ENCODE measurements around the gene AKT3.
"Not testable (repeated sequence)": the region's sequence is repeated elsewhere in the genome, so short reads cannot be mapped to it uniquely, and the experiment has no call there.

Gene AKT3

DNA sequence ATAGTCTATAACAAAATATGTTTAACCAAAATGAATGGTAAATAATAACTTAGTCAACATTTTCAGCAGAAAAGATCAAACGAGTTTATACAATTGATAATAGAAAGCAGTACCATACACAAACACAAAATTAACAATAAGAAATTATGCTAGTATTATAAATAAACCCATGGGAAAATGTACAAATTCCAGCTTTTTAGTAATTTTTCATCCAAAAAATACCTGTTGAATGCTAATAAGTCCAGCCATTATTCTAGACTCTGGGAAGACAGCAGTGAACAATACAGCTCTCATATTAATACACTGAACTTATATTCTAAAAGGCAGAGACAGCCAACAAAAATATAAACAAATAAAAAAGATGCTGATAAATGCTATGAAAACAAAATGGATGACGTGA is 66.3 kb downstream of the AKT3 start:
- DNase-seq (ENCODE audit: low spot score), result no peak

- DNase-seq (ENCODE audit: low spot score), result not testable (repeated sequence)
These were observed 77.5 kb downstream of the AKT3 start for GRCh38 chr1:243772361-243773050.

GRCh38 chr1:243770860-243771259 is 79.2 kb downstream of the AKT3 start:
- DNase-seq (ENCODE audit: low spot score), result no peak

DNA sequence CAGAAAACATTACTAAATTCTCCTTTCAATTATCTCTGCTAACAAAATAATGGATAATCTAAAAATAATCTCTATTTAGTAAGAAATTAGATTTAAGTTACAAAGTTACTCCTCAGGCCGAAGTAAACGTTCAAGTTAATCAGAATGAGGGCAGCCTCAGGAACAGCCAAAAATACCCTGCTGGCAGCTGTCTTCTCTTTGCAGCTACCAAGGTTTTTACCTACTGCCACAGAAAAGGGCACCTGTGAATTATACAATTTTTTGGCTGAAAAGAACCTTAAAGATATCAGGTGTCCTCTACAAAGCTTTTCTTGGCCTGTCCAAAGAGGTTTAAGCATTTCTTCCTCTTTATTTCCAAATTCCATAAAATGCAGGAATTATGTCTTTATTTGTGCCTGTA is 84.4 kb downstream of the AKT3 start:
- no peak for DNase-seq (ENCODE audit: low spot score)

- no peak for DNase-seq (ENCODE audit: low spot score)
These were observed 86.2 kb downstream of the AKT3 start for GRCh38 chr1:243763806-243764205.

DNA sequence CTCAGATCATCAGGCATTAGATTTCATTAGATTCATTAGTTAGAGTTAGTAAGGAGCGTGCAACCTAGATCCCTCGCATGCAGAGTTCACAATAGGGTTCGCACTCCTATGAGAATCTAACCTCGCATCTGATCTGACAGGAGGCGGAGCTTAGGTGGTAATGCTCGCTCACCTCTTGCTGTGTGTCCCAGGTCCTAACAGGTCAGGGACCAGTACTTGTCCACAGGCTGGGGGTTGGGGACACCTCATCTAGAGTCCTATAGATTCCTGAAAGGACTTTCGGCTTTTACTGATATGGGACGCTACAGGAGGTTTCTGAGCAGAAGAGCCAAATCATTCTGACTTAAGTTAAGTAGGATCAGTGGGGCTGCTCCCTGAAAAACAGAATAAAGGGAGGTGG is 91.4 kb downstream of the AKT3 start:
- DNase-seq (ENCODE audit: low spot score), result no peak

DNA sequence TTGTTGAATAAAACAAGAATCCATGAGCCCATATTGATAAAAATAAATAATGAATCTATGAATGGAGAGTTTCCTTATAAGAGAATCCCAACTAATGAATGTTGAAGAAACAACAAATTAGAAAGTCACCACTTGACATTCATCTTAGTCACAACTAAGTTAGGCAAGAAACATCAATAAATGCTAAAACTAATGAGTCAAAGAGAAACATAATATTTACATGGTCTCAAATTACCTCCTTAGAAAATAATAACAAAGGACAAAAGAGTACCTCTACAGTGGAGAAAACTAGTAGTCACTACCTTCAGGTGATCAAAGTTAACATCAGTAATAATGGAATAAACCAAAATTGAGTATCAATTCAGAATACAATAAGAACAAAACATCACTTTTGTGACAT is 93.5 kb downstream of the AKT3 start:
- DNase-seq (ENCODE audit: low spot score), result no peak

- DNase-seq (ENCODE audit: low spot score), result no peak
These were observed 95.7 kb downstream of the AKT3 start for GRCh38 chr1:243754348-243754747.

DNA sequence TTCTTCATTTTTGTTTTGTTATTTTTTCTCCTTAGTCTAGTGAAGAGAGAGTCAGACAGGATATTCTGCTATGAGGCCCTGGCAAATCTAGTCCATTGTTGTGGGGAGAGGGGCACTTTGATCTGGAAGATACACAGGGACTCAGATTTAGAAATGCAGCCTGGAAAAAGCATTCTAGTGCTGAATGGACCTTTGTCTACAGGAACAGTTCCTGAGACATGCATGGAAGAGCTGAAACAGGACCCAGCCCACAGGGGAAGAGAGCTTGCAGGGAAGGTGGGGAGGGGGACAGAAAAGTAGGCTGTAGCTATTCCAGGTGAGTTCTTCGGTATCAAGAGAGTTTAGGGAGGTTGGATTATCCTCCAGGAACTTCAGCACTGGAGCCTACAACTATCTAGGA is 98.5 kb downstream of the AKT3 start:
- DNase-seq (ENCODE audit: low spot score), result no peak

- DNase-seq (ENCODE audit: low spot score), result peak; percentile 44
These were observed 101.2 kb downstream of the AKT3 start for GRCh38 chr1:243748706-243749283.

DNA sequence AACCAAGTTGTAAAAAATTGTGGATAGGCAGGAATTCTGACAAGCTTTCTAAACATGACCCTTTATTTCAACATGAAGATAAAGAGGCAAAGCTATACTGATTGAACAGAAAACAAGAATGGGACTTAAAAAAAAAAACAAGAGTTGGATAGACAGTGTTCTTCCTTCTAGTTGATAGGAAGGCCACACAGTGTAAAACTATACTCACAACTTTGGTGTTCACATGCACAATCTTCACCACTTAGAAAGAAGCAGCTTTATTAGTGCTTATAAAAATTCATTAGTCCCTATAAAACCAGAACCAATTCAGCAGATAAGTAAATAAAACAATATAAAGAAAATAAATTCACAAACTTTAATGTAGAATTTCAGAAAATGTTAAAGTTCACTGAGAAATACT is 101.8 kb downstream of the AKT3 start:
- no peak for DNase-seq (ENCODE audit: low spot score)

GRCh38 chr1:243746751-243747150 is 103.3 kb downstream of the AKT3 start:
- no peak for DNase-seq (ENCODE audit: low spot score)

GRCh38 chr1:243745356-243745755 is 104.7 kb downstream of the AKT3 start:
- no peak for DNase-seq (ENCODE audit: low spot score)

DNA sequence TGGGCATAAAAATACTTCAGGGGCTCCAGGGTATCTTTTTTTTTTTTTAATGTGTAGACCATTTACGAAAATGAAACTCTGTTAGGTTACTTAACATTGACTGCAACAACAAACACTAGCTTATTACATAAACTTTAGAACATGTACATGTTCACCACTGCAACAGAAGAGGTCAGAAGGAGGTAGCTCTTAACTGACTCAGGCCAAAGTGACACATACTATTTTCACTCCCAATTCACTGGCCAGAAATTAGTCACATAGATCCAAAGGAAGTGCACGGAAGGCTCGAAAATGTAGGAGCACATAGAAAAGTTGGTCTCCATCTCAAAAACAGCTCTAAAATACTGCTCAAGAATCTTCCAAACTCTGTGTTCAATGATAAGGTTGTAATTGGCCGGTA is 107.2 kb downstream of the AKT3 start:
- no peak for DNase-seq (ENCODE audit: low spot score)

GRCh38 chr1:243740255-243740999 is 109.6 kb downstream of the AKT3 start:
- no peak for DNase-seq (ENCODE audit: low spot score)

DNA sequence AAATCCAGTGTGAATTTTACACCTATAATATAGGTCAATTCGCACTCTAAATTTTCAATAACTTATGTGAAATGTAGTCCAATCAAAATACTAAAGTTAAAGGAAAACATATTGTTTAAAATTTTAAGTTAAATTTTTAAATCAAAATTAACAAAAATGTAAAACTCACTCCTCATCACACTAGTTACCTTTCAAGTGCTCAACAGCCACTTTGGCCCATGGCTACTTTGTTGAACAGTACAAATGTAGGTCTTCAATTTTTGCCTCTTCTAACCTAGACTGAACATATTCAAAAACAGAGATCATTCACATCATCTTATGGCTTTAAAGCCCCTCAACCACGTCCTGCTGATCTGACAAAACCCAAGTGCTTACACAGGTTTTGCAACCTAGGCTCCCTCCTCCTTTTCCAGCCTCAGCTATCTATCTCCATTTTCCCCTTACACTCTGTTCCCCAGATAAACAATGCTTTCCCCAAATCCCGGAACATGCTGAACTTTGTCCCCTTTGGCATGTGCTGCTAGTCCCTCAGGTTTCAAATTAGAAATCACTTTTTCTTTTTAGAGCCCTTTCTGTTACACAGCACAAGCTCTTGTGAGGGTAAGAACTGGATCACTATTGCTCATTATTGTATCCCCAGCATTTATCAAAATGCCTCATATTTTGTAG is 110.6 kb downstream of the AKT3 start:
- DNase-seq (ENCODE audit: low spot score), result no peak

GRCh38 chr1:243738020-243738419 is 112.0 kb downstream of the AKT3 start:
- DNase-seq (ENCODE audit: low spot score), result no peak

DNA sequence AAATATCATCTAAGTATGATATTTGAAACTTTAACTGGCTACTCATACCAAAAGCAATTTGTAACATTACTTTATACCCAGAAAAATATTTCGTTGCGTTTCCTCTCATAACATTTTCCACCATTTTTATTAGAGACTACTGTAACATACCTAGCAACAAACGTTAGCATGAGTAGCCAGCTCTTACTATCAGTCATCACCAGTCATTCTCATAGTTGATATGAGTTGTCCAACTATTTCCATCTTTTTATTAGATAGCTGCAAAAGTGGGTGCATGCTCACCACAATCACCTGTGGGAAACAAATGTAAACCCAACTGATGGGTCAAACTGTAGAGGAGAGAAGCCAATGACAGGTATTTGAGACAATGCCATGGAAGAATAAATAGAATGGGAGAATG is 114.6 kb downstream of the AKT3 start:
- no peak for DNase-seq (ENCODE audit: low spot score)

DNA sequence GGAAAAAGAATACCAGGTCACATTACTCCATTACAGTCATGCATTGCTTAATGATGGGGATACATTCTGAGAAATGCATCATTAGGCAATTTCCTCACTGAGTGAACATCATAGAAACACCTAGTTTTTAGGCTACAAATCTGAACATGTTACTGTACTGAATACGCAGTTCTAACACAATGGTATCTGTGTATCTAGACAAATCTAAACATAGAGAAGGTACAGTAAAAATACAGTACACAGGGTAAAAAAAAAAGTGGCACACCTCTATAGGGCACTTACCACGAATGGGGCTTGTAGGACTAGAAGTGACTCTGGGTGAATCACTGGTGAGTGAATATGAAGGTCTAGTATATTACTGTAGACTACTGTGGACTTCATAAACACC is 115.7 kb downstream of the AKT3 start:
- no peak for DNase-seq (ENCODE audit: low spot score)

GRCh38 chr1:243733670-243734307 is 116.3 kb downstream of the AKT3 start:
- no peak for DNase-seq (ENCODE audit: low spot score)

DNA sequence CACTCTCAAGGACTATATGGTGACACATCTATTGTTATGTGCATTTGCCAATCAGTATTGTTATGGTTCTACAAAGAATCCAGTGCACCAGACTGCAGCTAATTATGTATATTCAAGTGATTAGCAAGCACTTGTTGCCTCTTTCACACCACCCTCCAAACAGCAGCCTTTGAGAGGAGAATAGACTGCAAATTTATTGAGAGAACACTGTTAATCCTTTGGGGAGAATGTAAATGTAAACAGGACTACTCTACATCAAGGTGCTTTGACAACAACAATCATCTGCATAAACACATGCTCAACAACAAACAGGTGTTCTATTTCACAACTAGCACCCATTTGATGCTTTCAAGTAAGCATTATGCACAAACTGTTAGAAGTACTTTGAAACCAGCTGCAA is 117.4 kb downstream of the AKT3 start:
- DNase-seq (ENCODE audit: low spot score), result no peak

DNA sequence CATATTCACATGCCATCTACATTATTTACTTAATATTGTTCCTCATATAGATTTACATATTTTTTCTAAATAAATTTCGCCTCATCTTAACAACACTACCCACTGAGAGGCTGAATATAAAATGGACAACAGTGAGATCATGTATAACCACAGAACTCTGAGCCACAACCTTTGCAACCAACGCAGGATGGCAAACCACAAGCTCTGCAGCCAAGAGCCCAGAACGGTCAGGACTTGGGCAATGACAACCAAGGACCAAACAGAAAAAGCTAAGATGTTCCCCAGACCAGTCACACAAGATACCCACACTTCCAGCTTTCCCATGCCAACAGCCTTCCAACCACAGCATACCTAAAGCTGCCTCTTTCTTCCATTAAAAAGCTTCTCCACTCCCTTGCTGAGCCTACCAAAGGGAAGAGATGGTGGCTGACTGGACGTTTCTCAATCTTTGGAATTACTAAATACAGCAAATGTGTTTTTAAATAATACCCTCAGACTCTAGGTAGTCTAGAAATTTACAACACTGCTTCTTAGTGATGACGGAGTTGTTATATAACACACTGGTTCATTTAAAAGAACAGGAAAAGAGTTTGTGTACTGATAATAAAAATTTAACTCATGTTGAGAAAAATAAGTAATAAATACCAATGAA is 117.9 kb downstream of the AKT3 start:
- DNase-seq (ENCODE audit: low spot score), result no peak

Data from hematopoietic multipotent progenitor cell treated with erythropoietin and hydrocortisone succinate and interleukin-3 and kit ligand, for 17 days (in vitro differentiated cells).